Neural cell (in vitro differentiated cells): ENCODE data around the gene BMPR1B. TPM values are rescaled to one million over a fixed set of nuclear protein-coding genes. Genes with fewer than 3 reads are reported as not detected.

Experiments used
- H2AFZ ChIP-seq: fragments of 200-600, 300-800 bp; sonication (generic), shearing (Covaris generic); 2 replicates; pipeline ENCODE4 v1.6.0; 2014; ENCODE audit warnings: low read depth, mild to moderate bottlenecking, antibody characterized with exemption, low read length, moderate library complexity
- H3F3A ChIP-seq: fragments of 200-600 bp; shearing (Covaris generic); 2 replicates; pipeline ENCODE4 v1.6.1; 2016; ENCODE audit warnings: mild to moderate bottlenecking, moderate library complexity, mixed read lengths, antibody characterized with exemption, low read length; ENCODE audit not compliant: insufficient read depth, poor library complexity, severe bottlenecking
- H3K27ac ChIP-seq: fragments of 200-600, 300-800 bp; sonication (generic), shearing (Covaris generic); 2 replicates; pipeline ENCODE4 v1.5.1; 2014; ENCODE audit warnings: mild to moderate bottlenecking, low read length, moderate library complexity
- H3K27me3 ChIP-seq: fragments of 300-800, 200-600 bp; sonication (generic), shearing (Covaris generic); 2 replicates; pipeline ENCODE4 v1.6.0; 2014; ENCODE audit warnings: mild to moderate bottlenecking, low read depth, low read length, moderate library complexity; ENCODE audit not compliant: insufficient read depth
- H3K36me3 ChIP-seq: fragments of 300-800, 200-600 bp; sonication (generic), shearing (Covaris generic); 2 replicates; pipeline ENCODE4 v1.5.1; 2014; ENCODE audit warnings: mild to moderate bottlenecking, antibody characterized with exemption, low read length, moderate library complexity; ENCODE audit not compliant: insufficient read depth
- H3K4me2 ChIP-seq: fragments of 300-800, 200-600 bp; sonication (generic), shearing (Covaris generic); 2 replicates; pipeline ENCODE4 v1.6.0; 2014; ENCODE audit warnings: mild to moderate bottlenecking, low read length
- H3K4me3 ChIP-seq: fragments of 300-800, 200-600 bp; sonication (generic), shearing (Covaris generic); 2 replicates; pipeline ENCODE4 v1.5.1; 2014; ENCODE audit warnings: mild to moderate bottlenecking, low read length, moderate library complexity
- H3K79me2 ChIP-seq: fragments of 200-600 bp; shearing (Covaris generic); replicated peaks from 2 replicates; pipeline ENCODE4 v1.6.0; 2014; ENCODE audit warnings: mild to moderate bottlenecking, low read length, moderate library complexity; ENCODE audit not compliant: insufficient read depth
- H3K9ac ChIP-seq: fragments of 300-800, 200-600 bp; sonication (generic), shearing (Covaris generic); 2 replicates; pipeline ENCODE4 v1.6.1; 2016; ENCODE audit warnings: mild to moderate bottlenecking, low read length, mixed read lengths
- H3K9me2 ChIP-seq: fragments of 200-600 bp; shearing (Covaris generic); 2 replicates; pipeline ENCODE4 v1.6.1; 2016; ENCODE audit warnings: mild to moderate bottlenecking, low read length, mixed read lengths; ENCODE audit not compliant: insufficient read depth
- H3K9me3 ChIP-seq: fragments of 200-600, 300-800 bp; sonication (generic), shearing (Covaris generic); 2 replicates; pipeline ENCODE4 v1.6.1; 2016; ENCODE audit warnings: mild to moderate bottlenecking, mixed run types, low read length, moderate library complexity, mixed read lengths
- H4K20me1 ChIP-seq: fragments of 200-600 bp; shearing (Covaris generic); 2 replicates; pipeline ENCODE4 v1.6.1; 2016; ENCODE audit warnings: mild to moderate bottlenecking, mixed run types; ENCODE audit not compliant: insufficient read depth
- CTCF ChIP-seq: fragments of 450-650 bp; IDR thresholded peaks from 2 replicates; pipeline ENCODE4 v1.5.1; 2014; ENCODE audit warnings: antibody characterized with exemption, mild to moderate bottlenecking, moderate library complexity; ENCODE audit not compliant: poor library complexity, severe bottlenecking
- EP300 ChIP-seq: fragments of 450-650 bp; conservative IDR thresholded peaks from 2 replicates; pipeline ENCODE4 v1.6.1; 2014; ENCODE audit warnings: antibody characterized with exemption, mild to moderate bottlenecking, moderate library complexity; ENCODE audit not compliant: poor library complexity, severe bottlenecking
- EZH2 ChIP-seq: fragments of 200-600, 300-800 bp; shearing (Covaris generic), sonication (generic); IDR thresholded peaks from 2 replicates; pipeline ENCODE4 v1.6.1; 2014; ENCODE audit warnings: antibody characterized with exemption, low read length, borderline replicate concordance, mild to moderate bottlenecking; ENCODE audit not compliant: insufficient read depth, poor library complexity, severe bottlenecking
- MXI1 ChIP-seq: fragments of 450-650 bp; conservative IDR thresholded peaks from 2 replicates; pipeline ENCODE4 v1.6.1; 2014; ENCODE audit warnings: antibody characterized with exemption, mild to moderate bottlenecking; ENCODE audit not compliant: poor library complexity, severe bottlenecking
- POLR2AphosphoS5 ChIP-seq: IDR thresholded peaks from 2 replicates; pipeline ENCODE4 v1.6.1; 2012
- RAD21 ChIP-seq: fragments of 450-650 bp; conservative IDR thresholded peaks from 2 replicates; pipeline ENCODE4 v1.6.1; 2014; ENCODE audit warnings: antibody characterized with exemption, mild to moderate bottlenecking, moderate library complexity
- REST ChIP-seq: IDR thresholded peaks from 2 replicates; pipeline ENCODE4 v1.6.1; 2012; ENCODE audit warnings: borderline replicate concordance
- SMC3 ChIP-seq: fragments of 450-650 bp; conservative IDR thresholded peaks from 2 replicates; pipeline ENCODE4 v1.6.1; 2014; ENCODE audit warnings: antibody characterized with exemption, mild to moderate bottlenecking, moderate library complexity; ENCODE audit not compliant: poor library complexity
- TAF1 ChIP-seq: IDR thresholded peaks from 2 replicates; pipeline ENCODE4 v1.6.1; 2012; ENCODE audit warnings: low read depth
- polyA plus RNA-seq: library from polyadenylated mRNA; depleted of rRNA; stranded (reverse); fragments of >200 nt; gene quantifications from 2 replicates; pipeline ENCODE4 v1.2.3, GENCODE V29; 2014

Gene BMPR1B
- polyA plus RNA-seq, 1 donor from 2014 or later: 1.6 TPM

GRCh38 chr4:94944726-94945125, 187.0 kb downstream of the BMPR1B start:
- TF ChIP-seq SMC3: no peak
- no peak for TF ChIP-seq REST
- TF ChIP-seq MXI1: no peak
- TF ChIP-seq POLR2AphosphoS5: no peak
- no peak for TF ChIP-seq EZH2
- no peak for TF ChIP-seq RAD21
- no peak for TF ChIP-seq CTCF
- no peak for TF ChIP-seq TAF1
- TF ChIP-seq EP300: no peak
- Histone ChIP-seq H4K20me1 (no peaks in the 10 kb centered on the region), H3K9me3 (no peaks in the 10 kb centered on the region), H3K27me3 (no peaks in the 10 kb centered on the region), H3F3A (no peaks in the 10 kb centered on the region), H3K9ac (no peak overlapping the region), H3K27ac (no peak overlapping the region), H3K4me2 (no peak overlapping the region), H3K9me2 (no peaks in the 10 kb centered on the region), H3K4me3 (no peak overlapping the region), H2AFZ (no peak overlapping the region), H3K36me3 (no peaks in the 10 kb centered on the region), H3K79me2 (no peaks in the 10 kb centered on the region)

- H3K79me2 ChIP-seq: no peaks in the 10 kb centered on the region
- H3K9me2 ChIP-seq: no peaks in the 10 kb centered on the region
- no peaks in the 10 kb centered on the region for H3K9me3 ChIP-seq
- no peak overlapping the region for H3K9ac ChIP-seq
- no peak overlapping the region for H3K27ac ChIP-seq
- no peaks in the 10 kb centered on the region for H3K27me3 ChIP-seq
- H4K20me1 ChIP-seq: no peaks in the 10 kb centered on the region
- TF ChIP-seq EP300: no peak
- TF ChIP-seq POLR2AphosphoS5: no peak
- no peak for TF ChIP-seq SMC3
- TF ChIP-seq REST: no peak
- no peak for TF ChIP-seq TAF1
- TF ChIP-seq MXI1: no peak
- TF ChIP-seq EZH2: no peak
- H3K4me2 ChIP-seq: no peak overlapping the region
- no peak overlapping the region for H3K4me3 ChIP-seq
- H2AFZ ChIP-seq: no peak overlapping the region
- H3K36me3 ChIP-seq: no peaks in the 10 kb centered on the region
- H3F3A ChIP-seq: no peaks in the 10 kb centered on the region
Measured at GRCh38 chr4:94947681-94948108, 189.9 kb downstream of the BMPR1B start.
